Endothelial cell of hepatic sinusoid (primary cell): Measurements from ENCODE around the gene SSBP4.
"Not testable (repeated sequence)": the region's sequence is repeated elsewhere in the genome, so short reads cannot be mapped to it uniquely, and the experiment has no call there.

ENCODE experiments used
- in situ Hi-C: cut with HindIII; loops from 2 replicates; pipeline ENCODE4 v1.10.0; 2017; ENCODE audit warnings: low sequenced_read_pairs

The SSBP4 gene

DNA sequence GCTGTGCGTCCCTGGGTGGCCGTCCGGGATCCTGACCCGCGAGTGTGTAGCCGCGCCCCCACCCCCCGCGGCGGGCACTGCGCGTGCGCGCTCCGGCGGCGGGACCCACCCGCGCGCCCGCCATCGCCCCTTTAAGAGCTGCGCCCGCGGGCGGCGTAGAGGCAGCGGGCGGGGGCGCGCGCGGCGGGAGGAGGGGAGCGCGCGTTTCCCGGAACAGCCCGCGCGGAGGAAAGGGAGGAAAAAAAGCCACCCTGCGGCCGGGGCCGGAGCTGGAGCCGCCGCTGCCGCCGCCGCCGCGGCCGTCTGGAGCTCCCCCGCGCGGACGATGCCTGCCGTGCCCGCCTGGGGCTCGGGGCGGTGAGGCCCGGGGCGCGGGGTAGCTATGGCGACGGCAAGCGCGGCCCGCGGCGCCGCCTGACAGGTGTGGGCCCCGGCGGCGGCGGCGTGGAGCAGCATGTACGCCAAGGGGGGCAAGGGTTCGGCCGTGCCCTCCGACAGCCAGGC, at the start of gene SSBP4:
Gene SSBP4 (plus strand): TSS at position 204 of the 504 bp plus-strand sequence. CDS start 251 bp downstream, at position 455.
- in situ Hi-C loops: no loop called here

DNA sequence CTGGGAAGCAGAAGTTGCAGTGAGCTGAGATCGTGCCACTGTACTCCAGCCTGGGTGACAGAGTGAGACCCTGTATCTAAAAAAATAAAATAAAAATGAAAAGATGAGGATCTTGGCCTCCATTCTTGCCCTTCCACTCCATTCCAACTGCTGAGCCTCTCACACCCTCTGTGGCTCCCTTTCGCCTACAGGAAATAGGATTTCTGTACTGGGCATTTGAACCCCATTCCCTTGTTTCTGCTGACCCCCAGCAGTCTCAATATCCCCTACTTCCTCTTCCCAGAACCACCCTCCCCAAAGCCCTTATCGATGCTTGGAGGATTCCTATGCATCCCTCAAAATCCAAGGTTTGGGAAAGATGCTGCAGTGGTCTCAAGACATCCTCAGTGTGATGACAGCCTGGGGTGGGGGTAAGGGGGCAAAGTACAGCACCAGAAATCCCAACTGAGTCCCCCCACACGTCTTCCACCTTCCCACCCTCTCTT, 45.7 kb upstream of the SSBP4 start:
- in situ Hi-C loops: no loop called here

DNA sequence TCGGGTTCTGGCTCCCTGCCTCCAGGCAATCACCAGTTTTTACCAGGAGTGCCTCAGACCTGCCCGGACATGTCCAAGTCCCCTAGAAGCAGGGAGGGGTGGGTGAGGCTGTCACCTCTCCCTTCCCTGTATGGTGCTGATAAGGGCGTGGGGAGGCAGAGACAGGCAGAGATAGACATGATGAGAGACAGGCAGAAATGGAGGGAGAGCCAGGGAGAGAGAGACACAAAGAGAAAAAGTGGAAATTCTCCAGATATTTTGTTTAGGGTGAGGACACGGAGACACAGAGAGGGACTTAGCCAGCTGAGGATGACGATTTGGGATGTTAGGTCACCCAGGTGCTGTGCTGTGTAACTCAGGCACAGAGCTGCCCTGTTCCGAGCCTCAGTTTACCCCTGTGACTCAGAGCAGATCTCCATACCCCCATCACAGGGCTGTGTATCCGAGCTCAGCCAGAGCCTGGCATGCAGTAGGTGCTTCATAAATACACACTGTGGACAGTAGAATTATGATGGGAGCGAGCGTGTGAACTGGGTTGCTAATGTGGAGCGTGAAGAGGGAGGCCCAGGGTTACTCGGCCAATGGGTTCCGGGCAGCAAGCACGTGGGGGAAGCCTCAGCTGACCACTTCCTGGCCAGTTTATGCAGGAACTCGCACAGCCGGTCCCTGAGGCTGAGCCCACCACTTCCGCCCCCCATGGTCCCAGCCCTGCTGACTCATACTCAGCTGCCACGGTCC, 45.1 kb upstream of the SSBP4 start:
- in situ Hi-C loops: no loop called here

GRCh38 chr19:18377026-18377425, 42.2 kb upstream of the SSBP4 start:
- in situ Hi-C loops: no loop called here

DNA sequence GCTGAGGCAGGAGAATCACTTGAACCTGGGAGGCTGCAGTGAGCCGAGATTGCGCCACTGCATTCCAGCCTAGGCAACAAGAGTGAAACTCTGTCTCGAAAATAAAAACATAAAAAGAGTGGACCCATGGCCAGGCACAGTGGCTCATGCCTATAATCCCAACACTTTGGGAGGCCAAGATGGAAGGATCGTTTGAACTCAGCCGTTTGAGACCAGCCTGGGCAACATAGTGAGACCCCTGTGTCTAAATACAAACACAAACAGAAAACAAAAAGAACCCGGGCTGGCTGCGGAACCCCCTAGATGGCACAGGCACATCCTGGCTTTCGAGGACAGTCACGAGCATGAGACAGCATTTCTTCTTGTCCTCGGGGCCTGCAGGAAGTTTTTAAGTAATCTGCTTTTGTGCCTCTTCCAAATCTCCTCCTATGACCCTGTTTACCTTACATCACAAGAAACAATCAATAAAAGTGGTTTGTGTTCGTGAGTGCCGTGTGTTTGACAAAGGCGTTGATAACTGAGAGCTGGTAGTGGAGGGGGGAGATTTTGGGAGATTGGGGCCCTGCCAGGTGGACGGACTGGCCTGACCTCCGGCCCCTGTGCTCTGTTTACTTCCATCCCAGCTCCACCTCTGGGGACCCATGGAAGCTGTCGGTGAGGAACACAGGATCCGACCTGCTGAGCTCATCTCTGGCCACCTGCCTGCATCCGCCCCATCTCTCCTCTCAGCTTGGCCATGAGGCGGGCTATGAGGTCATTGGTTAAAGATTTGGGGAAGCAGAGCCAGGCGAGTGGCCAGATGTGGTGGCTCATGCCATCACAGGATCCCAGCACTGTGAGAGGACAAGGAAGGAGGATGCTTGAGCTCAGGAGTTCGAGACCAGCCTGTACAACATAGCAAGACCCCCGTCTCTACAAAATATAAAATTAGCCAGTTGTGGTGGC, 39.1 kb upstream of the SSBP4 start:
- in situ Hi-C loops: no loop called here

DNA sequence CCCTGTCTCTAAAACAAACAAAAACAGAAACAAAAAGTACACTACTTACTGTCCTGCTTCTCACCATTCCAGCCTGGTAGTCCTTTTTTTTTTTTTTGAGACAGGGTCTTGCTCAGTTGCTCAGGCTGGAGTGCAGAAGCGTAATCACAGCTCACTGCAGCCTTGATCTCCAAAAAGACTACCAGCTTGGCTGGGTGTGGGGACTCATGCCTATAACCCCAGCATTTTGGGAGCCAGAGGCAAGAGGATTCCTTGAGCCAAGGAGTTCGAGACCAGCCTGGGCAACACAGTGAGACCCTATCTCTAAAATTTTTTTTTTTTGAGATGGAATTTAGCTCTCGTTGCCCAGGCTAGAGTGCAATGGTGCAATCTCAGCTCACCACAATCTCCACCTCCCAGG, 38.4 kb upstream of the SSBP4 start:
- in situ Hi-C loops: no loop called here

DNA sequence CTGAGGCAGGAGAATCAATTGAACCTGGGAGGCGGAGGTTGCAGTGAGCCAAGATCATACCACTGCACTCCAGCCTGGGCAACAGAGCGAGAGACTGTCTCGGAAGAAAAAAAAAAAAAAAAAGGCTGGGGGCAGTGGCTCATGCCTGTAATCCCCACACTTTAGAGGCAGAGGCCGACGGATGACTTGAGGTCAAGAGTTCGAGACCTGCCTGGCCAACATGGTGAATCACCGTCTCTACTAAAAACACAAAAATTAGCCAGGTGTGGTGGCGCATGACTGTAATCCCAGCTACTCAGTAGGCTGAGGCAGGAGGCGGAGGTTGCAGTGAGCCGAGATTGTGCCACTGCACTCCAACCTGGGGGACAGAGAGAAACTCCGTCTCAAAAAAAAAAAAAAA, 35.6 kb upstream of the SSBP4 start:
- in situ Hi-C loops: not testable (repeated sequence)

- in situ Hi-C loops: no loop called here
Measured at GRCh38 chr19:18384775-18385174, 34.4 kb upstream of the SSBP4 start.

DNA sequence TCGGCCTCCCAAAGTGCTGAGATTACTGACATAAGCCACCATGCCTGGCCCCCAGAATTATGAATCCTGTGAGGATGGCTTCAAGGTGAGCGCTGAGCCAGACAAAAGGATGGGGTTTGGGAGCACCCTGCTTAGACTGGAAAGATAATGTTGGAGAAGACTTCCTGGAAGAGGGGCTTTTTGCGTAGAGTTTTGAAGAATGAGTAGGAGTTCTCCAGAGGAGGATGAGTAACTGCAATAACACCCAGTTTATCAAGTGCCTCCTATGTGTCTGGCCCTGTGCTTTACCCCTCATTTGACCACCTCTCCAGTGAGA, 33.9 kb upstream of the SSBP4 start:
- in situ Hi-C loops: no loop called here

- in situ Hi-C loops: no loop called here
Measured at GRCh38 chr19:18385675-18386542, 33.3 kb upstream of the SSBP4 start, which contains the start of gene GDF15. GDF15 (plus strand) TSS chr19:18386158; CDS start chr19:18386190, 32 bp downstream.

DNA sequence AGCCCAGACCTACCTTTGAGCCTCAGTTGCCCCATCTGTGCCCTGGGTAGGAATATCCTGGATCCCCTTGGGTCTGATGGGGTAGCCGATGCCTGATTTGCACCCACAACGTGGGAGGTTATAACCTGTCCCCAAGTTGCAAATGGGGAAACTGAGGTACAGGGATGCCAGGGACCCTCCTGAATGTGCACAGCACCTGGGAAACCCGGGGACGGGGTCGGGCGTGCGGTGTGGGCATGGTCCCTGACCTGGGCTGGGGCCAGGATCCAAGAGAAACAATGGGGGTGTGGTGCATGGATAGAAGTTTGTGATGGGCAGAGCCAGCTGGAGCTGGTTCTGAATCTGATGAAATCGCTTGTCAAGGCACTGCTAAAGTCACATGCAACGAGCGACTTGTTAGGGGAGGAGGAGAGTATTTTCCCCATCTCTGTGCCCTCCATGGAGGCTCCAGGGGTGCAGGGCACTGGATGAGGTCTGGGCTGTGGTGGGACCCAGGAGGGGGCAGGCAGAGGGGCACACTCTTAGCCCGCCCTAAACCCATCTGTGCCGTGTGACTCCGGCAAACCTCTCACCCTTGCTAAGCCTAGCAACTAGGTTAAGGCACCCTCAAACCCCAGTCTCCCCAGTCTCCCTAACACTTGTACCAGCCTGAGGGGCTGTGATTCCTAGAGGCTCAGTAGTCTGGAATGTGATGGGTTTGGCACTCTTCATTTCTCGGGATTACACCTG, 32.5 kb upstream of the SSBP4 start:
- in situ Hi-C loops: no loop called here

GRCh38 chr19:18388100-18388959, 30.9 kb upstream of the SSBP4 start:
- in situ Hi-C loops: no loop called here

- in situ Hi-C loops: no loop called here
Measured at GRCh38 chr19:18388960-18389725, 30.1 kb upstream of the SSBP4 start.

DNA sequence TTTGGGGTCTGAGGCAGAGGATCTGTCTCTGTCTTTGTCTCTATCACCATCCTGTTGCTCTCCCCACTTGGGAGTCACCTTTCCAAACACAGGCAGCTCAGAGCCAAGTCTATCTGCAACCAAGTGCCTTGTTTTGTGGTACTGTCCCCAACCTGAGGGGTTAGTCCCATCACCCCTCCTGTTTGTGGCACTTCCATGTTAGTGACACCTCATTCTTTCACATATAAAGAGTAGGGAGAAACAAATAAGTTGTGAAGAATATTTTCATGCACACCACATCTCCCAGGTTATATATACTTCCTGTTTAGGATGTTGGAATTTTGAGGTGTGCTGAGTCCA, 29.5 kb upstream of the SSBP4 start:
- in situ Hi-C loops: loop anchor here (10.0 kb wide), 2 partner anchors 125 to 195 kb away; partner anchors contain the start of gene MPV17L2

DNA sequence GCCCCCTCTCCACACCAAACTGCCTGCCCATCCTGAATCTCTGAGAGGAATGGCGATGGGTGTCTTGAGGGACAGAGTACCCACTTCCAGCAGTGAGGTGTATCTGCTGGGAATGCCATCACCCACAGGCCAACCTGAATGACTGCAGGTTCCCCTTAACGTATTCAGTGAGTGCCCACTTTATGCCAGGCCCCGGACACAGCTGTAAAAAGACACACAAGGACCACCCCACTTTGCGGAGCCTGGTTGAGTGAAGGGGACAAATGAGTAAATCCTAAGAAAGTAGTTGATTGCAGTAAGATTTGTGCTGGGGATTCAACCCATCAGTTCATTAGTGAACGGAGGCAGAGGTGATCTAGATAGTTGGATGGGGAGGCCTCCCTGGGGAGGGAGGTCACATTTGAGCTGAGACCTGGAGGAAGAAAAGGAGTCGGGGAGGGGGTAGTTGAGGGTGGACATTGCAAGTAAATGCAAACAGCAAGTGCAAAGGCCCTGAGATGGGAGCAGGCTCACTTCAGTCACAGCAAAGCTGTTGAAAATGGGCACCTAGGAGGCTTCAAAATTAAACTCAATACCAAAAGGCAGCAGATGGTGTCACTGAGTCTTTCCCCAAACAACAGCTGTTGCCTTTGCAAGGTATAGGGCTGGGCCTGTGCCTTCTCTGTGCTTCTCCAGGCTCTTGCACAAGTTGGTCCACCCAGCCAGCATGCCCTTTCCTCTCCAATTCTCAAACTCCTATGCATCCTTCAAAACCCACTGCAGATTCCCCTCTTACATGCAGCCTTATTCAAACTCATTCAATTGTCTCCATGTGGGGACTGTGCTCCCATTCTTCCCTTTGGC, 28.9 kb upstream of the SSBP4 start:
- in situ Hi-C loops: loop anchor here (10.0 kb wide), 2 partner anchors 125 to 195 kb away; partner anchors contain the start of gene MPV17L2

DNA sequence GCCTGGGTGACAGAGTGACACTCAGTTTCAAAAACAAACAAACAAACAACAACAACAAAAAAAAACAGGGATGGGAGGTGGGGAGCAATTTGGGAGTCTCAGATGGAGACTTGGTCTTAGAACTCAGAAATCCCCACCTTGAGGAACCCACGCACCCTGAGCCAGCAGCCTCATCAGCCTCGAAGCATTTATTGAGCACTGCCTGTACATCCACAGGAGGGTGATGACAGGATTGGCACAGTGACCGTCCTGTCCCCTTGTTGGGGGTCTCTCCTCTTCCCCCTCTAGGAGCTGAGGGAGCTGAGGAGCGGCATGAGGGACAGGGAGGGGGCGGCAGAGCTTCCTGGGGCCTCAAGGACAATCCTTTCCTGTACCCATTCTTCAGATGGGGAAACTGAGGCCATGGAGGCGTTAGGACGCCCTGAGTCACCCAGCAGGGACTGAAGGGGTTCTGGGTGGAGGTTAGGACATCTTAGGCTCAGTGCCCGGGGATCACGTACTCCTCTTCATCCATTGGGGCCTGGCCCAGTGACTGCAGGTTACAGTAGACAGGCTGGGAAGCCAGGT, 27.6 kb upstream of the SSBP4 start:
- in situ Hi-C loops: loop anchor here (10.0 kb wide), 2 partner anchors 127 to 197 kb away; partner anchors contain the start of gene MPV17L2

- in situ Hi-C loops: loop anchor here (10.0 kb wide), 2 partner anchors 128 to 198 kb away; partner anchors contain the start of gene MPV17L2
Measured at GRCh38 chr19:18392417-18392816, 26.8 kb upstream of the SSBP4 start.
